DND-41 (cell line): Measurements from ENCODE around the gene DCHS1.

ENCODE experiments used
- ATAC-seq: fragments of 200-7000 bp; cut with Tn5 transposase; 3 replicates; pipeline ENCODE4 v1.9.1; 2021; ENCODE audit warnings: low read depth; ENCODE audit not compliant: insufficient read depth
- DNase-seq: peaks from one replicate; pipeline ENCODE4 v3.0.0-alpha.2; 2020
- H2AFZ ChIP-seq: 2 replicates; pipeline ENCODE4 v1.6.0; 2012; ENCODE audit warnings: low read depth, low read length
- H3K27ac ChIP-seq: 2 replicates; pipeline ENCODE4 v1.5.1; 2012; ENCODE audit warnings: low read length, inconsistent platforms
- H3K27me3 ChIP-seq: fragments of 200-600 bp; sonication (generic); 2 replicates; pipeline ENCODE4 v1.6.0; 2012; ENCODE audit warnings: low read length, mild to moderate bottlenecking, inconsistent platforms; ENCODE audit not compliant: insufficient read depth, poor library complexity
- H3K36me3 ChIP-seq: 2 replicates; pipeline ENCODE4 v1.5.1; 2012; ENCODE audit warnings: low read length, inconsistent platforms; ENCODE audit not compliant: insufficient read depth
- H3K4me1 ChIP-seq: 2 replicates; pipeline ENCODE4 v1.5.1; 2012; ENCODE audit warnings: mild to moderate bottlenecking, low read length; ENCODE audit not compliant: insufficient read depth
- H3K4me2 ChIP-seq: 2 replicates; pipeline ENCODE4 v1.6.0; 2012; ENCODE audit warnings: mild to moderate bottlenecking, moderate library complexity, low read length, inconsistent platforms; ENCODE audit not compliant: insufficient read depth
- H3K4me3 ChIP-seq, 2 experiments: fragments of 200-600 bp in 1 of 2; shearing (Covaris generic) in 1 of 2; 2 replicates each; pipeline ENCODE4 v1.5.1; 2012 to 2016; ENCODE audit warnings: inconsistent platforms in 2 of 2, low read length in 2 of 2, mild to moderate bottlenecking in 2 of 2, low read depth in 1 of 2, moderate library complexity in 1 of 2
- H3K79me2 ChIP-seq: 2 replicates; pipeline ENCODE4 v1.6.0; 2012; ENCODE audit warnings: low read length, inconsistent platforms; ENCODE audit not compliant: insufficient read depth
- H3K9ac ChIP-seq: 2 replicates; pipeline ENCODE4 v1.6.0; 2012; ENCODE audit warnings: low read depth, mild to moderate bottlenecking, inconsistent platforms, low read length, moderate library complexity
- H3K9me3 ChIP-seq: 2 replicates; pipeline ENCODE4 v1.5.1; 2012; ENCODE audit warnings: low read length, moderate library complexity, mild to moderate bottlenecking, inconsistent platforms; ENCODE audit not compliant: insufficient read depth, severe bottlenecking
- H4K20me1 ChIP-seq: 2 replicates; pipeline ENCODE4 v1.6.0; 2012; ENCODE audit warnings: low read length; ENCODE audit not compliant: insufficient read depth
- EZH2 ChIP-seq: IDR thresholded peaks from 3 replicates; pipeline ENCODE4 v1.6.1; 2012; ENCODE audit warnings: borderline replicate concordance, low read depth, mild to moderate bottlenecking, moderate library complexity, low read length, inconsistent platforms; ENCODE audit not compliant: severe bottlenecking
- TF ChIP-seq, protein P1 (sequence below): IDR thresholded peaks from 2 replicates; pipeline ENCODE4 v1.5.1; 2012; ENCODE audit warnings: borderline replicate concordance, low read length, moderate library complexity, mild to moderate bottlenecking; ENCODE audit not compliant: poor library complexity, severe bottlenecking; ENCODE audit errors: extremely low read depth

The DCHS1 gene

DNA sequence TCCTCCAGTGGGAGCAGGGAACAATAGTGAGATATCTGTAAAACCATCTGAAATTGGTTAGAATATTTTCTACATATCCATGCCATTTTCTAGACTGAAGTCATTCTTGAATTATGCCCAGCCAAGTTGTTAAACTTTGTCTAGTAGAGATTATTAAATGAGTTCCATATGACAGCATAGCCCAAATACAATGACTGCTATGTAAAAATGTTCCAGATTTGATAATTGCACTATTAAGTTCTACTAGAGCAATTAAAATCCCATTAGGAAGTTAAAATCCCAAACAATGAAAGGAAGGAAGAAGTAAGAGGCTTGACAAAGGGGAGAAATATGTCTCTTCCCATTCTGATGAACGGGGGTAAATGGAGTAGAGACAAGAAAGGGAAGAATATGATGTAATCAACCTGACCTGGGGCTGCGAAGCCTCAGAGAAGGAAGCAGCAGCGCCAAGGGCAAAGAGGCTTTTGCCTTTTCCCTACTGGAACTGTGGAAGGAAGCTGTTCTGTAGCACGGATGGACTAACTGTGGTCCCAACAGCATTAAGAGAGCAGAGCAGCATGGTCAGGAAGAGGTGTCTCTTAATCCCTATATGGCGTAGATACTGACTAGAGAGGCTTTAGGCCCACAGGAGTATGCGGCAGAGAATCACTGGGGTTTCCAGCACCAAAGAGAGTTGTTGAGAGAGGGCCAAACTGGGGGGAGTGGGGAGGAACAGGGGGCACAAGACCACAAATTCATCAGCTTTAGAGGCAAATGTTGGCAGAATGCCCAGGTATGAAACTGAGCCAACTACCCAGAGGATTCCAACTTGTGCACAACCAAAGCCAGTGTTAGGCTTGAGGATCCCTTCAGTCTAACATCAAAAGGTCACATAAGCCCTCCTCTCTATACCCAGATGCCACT is 78.9 kb downstream of the DCHS1 start:
- DNase-seq: peak; percentile 26
- Histone ChIP-seq H4K20me1 (no peaks in the 10 kb centered on the region), H3K4me2 (no peak overlapping the region), H3K9ac (no peak overlapping the region), H3K4me1 (no peaks in the 10 kb centered on the region), H3K27ac (no peak overlapping the region), H2AFZ (no peak overlapping the region), H3K27me3 (no peaks in the 10 kb centered on the region), H3K79me2 (no peaks in the 10 kb centered on the region), H3K36me3 (no peaks in the 10 kb centered on the region; the same call in 1 of the 2 replicates), H3K9me3 (no peaks in the 10 kb centered on the region), H3K4me3 (no peak overlapping the region)
- peak; percentile 65 for ATAC-seq
- TF ChIP-seq, protein P1, sequence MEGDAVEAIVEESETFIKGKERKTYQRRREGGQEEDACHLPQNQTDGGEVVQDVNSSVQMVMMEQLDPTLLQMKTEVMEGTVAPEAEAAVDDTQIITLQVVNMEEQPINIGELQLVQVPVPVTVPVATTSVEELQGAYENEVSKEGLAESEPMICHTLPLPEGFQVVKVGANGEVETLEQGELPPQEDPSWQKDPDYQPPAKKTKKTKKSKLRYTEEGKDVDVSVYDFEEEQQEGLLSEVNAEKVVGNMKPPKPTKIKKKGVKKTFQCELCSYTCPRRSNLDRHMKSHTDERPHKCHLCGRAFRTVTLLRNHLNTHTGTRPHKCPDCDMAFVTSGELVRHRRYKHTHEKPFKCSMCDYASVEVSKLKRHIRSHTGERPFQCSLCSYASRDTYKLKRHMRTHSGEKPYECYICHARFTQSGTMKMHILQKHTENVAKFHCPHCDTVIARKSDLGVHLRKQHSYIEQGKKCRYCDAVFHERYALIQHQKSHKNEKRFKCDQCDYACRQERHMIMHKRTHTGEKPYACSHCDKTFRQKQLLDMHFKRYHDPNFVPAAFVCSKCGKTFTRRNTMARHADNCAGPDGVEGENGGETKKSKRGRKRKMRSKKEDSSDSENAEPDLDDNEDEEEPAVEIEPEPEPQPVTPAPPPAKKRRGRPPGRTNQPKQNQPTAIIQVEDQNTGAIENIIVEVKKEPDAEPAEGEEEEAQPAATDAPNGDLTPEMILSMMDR: no peak
- TF ChIP-seq EZH2: no peak

DNA sequence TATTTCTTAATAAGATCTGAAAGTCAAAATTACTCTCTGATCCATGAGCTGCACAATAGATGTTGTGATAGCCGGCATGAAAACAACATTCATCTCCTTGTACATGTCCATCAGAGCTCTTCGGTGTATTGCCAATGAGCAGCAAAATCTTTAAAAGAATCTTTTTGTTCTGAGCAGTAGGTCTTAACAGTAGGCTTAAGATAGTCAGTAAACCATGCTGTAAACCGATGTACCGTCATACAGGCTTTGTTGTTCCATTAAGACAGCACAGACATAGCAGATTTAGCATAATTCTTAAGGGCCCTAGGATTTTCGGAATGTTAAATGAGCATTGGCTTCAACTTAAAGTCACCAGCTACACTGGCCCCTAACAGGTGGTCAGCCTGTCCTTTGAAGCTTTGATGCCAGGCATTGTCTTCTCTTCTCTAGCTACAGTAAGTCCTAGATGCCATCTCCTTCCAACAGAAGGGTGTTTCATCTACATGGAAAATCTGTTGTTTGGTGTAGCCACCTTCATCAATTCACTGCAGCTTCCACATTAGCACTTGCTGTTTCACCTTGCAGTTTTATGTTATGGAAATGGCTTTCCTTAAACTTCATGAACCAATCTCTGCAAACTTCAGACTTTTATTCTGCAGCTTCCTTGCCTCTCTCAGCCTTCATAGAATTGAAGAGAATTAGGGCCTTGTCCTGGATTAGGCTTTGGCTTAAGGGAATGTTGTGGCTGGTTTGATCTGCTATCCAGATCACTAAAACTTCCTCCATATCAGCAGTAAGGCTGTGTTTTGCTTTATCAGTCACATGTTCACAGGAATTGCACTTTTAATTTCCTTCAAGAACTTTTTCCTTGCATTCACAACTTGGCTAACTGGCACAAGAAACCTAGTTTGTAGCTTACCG is 80.5 kb downstream of the DCHS1 start:
- Histone ChIP-seq H3K4me3 (no peak overlapping the region), H4K20me1 (no peaks in the 10 kb centered on the region), H3K36me3 (no peaks in the 10 kb centered on the region; the same call in 1 of the 2 replicates), H3K79me2 (no peaks in the 10 kb centered on the region), H3K27me3 (no peaks in the 10 kb centered on the region), H3K4me2 (no peak overlapping the region), H3K4me1 (no peaks in the 10 kb centered on the region), H3K27ac (no peak overlapping the region), H3K9ac (no peak overlapping the region), H3K9me3 (no peaks in the 10 kb centered on the region), H2AFZ (no peak overlapping the region)
- DNase-seq (no peak), ATAC-seq (no peak)
- TF ChIP-seq, protein P1: no peak
- TF ChIP-seq EZH2: no peak

DNA sequence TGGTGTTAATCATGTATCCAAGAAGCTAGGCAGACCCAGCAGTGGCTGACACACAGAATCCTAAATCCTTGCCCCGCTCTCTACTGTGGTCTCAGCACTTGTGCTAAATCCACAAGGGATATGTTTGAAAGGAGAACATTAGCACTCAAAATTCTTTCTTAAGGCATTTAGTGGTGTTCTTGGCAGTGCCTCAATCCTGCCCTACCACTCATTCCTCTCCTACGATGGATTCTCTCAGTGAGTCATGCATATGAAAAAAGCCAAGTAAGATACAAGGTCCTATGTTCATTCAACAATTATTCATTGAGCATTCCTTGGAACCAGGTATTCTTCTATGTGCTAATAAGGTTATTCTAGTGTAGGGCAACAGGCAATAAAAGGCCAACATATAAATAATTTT is 83.4 kb downstream of the DCHS1 start:
- no peaks in the 10 kb centered on the region for H3K79me2 ChIP-seq
- no peak for ATAC-seq

More for the DNA sequence above, 83.4 kb downstream of the DCHS1 start:
- Histone ChIP-seq H3K27ac (no peak overlapping the region), H3K9ac (no peak overlapping the region), H3K4me3 (no peak overlapping the region), H3K9me3 (no peaks in the 10 kb centered on the region), H3K36me3 (no peaks in the 10 kb centered on the region; the same call in 1 of the 2 replicates), H4K20me1 (no peaks in the 10 kb centered on the region), H3K4me1 (no peaks in the 10 kb centered on the region), H3K4me2 (no peak overlapping the region), H2AFZ (no peak overlapping the region), H3K27me3 (no peaks in the 10 kb centered on the region)
- no peak for TF ChIP-seq EZH2
- TF ChIP-seq, protein P1: no peak
- DNase-seq: no peak
